Liver (tissue), 3 donors: Measurements from ENCODE around the gene TUBA4A.

Source experiments
- EGR1 ChIP-seq, 2 donors: IDR thresholded peaks; 2 replicates each; pipeline ENCODE4 v1.6.1; 2016 to 2018; ENCODE audit warnings: antibody characterized with exemption in 2 of 2, low read depth in 2 of 2
- GABPA ChIP-seq, 2 donors: IDR thresholded peaks in 1 of 2; conservative IDR thresholded peaks in 1 of 2; 2 replicates each; pipeline ENCODE4 v1.6.1; 2016; ENCODE audit warnings: antibody characterized with exemption in 2 of 2, mild to moderate bottlenecking in 1 of 2, moderate library complexity in 1 of 2
- SP1 ChIP-seq: IDR thresholded peaks from 2 replicates; pipeline ENCODE4 v1.6.1; 2018; ENCODE audit warnings: antibody characterized with exemption, mild to moderate bottlenecking
- TF ChIP-seq, protein P1 (sequence below): fragments of 150-350 bp; IDR thresholded peaks from 2 replicates; pipeline ENCODE4 v1.5.1; 2017; ENCODE audit warnings: improper control_type of control experiment, low read depth, low read length; ENCODE audit not compliant: missing input control
- donor health status: healthy.
- donor health status: healthy.

DNA sequence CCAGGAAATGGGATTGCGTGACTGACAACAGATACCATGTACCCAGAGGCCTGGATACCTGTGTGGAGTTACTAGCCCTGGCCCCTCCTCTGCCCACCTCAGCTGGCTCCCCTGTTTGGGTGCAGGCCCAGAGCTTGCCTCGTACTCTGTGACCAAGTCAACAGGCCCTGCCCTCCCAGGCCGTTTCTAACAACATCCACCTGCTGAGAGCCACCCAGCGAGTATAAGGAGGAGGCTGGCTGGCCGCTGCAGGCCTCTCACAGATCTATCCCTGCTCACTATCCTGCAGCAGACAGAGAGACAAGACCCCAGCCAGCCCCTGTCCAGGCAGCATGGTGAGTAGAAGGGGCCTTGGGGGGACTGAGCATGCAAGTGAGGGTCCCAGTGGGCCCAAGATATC is 12.5 kb upstream of the TUBA4A start:
- TF ChIP-seq EGR1 (IDR thresholded peaks at IDR 0.05; ENCODE audit: low read depth in 2 of 2) (no peak), SP1 (no peak), GABPA (IDR thresholded peaks at IDR 0.05 in 1 of 2, conservative IDR thresholded peaks at IDR 0.05 in 1 of 2) (no peak)
- TF ChIP-seq, protein P1, sequence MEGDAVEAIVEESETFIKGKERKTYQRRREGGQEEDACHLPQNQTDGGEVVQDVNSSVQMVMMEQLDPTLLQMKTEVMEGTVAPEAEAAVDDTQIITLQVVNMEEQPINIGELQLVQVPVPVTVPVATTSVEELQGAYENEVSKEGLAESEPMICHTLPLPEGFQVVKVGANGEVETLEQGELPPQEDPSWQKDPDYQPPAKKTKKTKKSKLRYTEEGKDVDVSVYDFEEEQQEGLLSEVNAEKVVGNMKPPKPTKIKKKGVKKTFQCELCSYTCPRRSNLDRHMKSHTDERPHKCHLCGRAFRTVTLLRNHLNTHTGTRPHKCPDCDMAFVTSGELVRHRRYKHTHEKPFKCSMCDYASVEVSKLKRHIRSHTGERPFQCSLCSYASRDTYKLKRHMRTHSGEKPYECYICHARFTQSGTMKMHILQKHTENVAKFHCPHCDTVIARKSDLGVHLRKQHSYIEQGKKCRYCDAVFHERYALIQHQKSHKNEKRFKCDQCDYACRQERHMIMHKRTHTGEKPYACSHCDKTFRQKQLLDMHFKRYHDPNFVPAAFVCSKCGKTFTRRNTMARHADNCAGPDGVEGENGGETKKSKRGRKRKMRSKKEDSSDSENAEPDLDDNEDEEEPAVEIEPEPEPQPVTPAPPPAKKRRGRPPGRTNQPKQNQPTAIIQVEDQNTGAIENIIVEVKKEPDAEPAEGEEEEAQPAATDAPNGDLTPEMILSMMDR = no peak
